ENCODE measurements around the gene MYO3A. TPM values are rescaled to one million over a fixed set of nuclear protein-coding genes. Genes with fewer than 3 reads are reported as not detected.

MYO3A gene
- total RNA-seq, 1 donor from 2014 or later, result 0.23 TPM

- FAIRE-seq, result no peak
- Mint-ChIP-seq H3K27me3 (ENCODE audit: low read depth, unreplicated experiment) (peaks cover 42% of the 10 kb centered on the region), H3K27ac (ENCODE audit: unreplicated experiment) (no peak overlapping the region), H3K9me3 (ENCODE audit: unreplicated experiment) (no peaks in the 10 kb centered on the region), H3K36me3 (ENCODE audit: low read depth, unreplicated experiment) (no peaks in the 10 kb centered on the region), H3K4me3 (ENCODE audit: unreplicated experiment) (no peak overlapping the region), H3K4me1 (ENCODE audit: low read depth, unreplicated experiment) (no peaks in the 10 kb centered on the region)
- no peak for DNase-seq (ENCODE audit: low read depth)
- no peaks in the 10 kb centered on the region for H3K36me3 ChIP-seq (ENCODE audit: insufficient read depth, low read length)
- no peaks in the 10 kb centered on the region for H3K4me1 ChIP-seq (ENCODE audit: insufficient read depth, low read length)
- no peak overlapping the region for H3K27ac ChIP-seq (ENCODE audit: low read depth, low read length)
- H2AFZ ChIP-seq (ENCODE audit: low read depth, low read length), result no peak overlapping the region
- H3K4me2 ChIP-seq (ENCODE audit: low read length), result no peak overlapping the region
- no peaks in the 10 kb centered on the region for H3K79me2 ChIP-seq (ENCODE audit: insufficient read depth, low read length)
- no peaks in the 10 kb centered on the region for H3K27me3 ChIP-seq (ENCODE audit: insufficient read depth, low read length)
- no peak overlapping the region for H3K4me3 ChIP-seq (ENCODE audit: insufficient read depth, low read depth, low read length)
- no peaks in the 10 kb centered on the region for H3K9me3 ChIP-seq (ENCODE audit: insufficient read depth, low read depth, low read length)
- H4K20me1 ChIP-seq (ENCODE audit: insufficient read depth, low read length), result no peaks in the 10 kb centered on the region
- H3K9ac ChIP-seq (ENCODE audit: low read length), result no peak overlapping the region
- TF ChIP-seq CTCF (IDR thresholded peaks at IDR 0.05; ENCODE audit: insufficient read depth, low read depth, low read length) (no peak), EZH2 (IDR thresholded peaks at IDR 0.05; ENCODE audit: insufficient read depth, low read length) (no peak)
These were observed 293.8 kb downstream of the MYO3A start for GRCh38 chr10:26227786-26228185.

DNA sequence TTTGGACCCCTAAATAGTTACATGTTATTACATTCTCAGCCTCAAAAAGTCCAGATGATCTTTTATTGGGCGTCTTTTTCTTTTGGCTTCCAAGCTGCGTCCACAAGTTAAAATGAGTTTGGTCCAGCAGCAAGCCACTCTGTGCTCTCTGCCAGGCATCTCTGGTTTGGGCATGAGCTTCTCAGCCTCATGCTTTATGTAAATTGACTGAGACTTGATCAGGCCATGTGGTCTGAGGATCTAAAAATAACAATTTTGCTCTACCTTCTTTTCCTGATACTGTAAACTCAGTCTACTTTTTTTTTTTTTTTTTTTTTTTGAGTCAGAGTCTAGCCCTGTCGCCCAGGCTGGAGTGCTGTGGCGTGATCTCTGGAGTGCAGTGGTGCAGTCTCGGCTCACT, 298.1 kb downstream of the MYO3A start:
- H3K27me3 Mint-ChIP-seq (ENCODE audit: low read depth, unreplicated experiment), result peaks cover 29% of the 10 kb centered on the region
- H3K36me3 Mint-ChIP-seq (ENCODE audit: low read depth, unreplicated experiment), result no peaks in the 10 kb centered on the region
- H3K4me3 Mint-ChIP-seq (ENCODE audit: unreplicated experiment), result no peak overlapping the region
- H3K4me1 Mint-ChIP-seq (ENCODE audit: low read depth, unreplicated experiment), result no peaks in the 10 kb centered on the region
- Histone ChIP-seq H3K27me3 (ENCODE audit: insufficient read depth, low read length) (no peaks in the 10 kb centered on the region), H3K27ac (ENCODE audit: low read depth, low read length) (no peak overlapping the region), H3K9me3 (ENCODE audit: insufficient read depth, low read depth, low read length) (no peaks in the 10 kb centered on the region), H3K4me1 (ENCODE audit: insufficient read depth, low read length) (no peaks in the 10 kb centered on the region), H3K4me2 (ENCODE audit: low read length) (no peak overlapping the region), H2AFZ (ENCODE audit: low read depth, low read length) (no peak overlapping the region), H4K20me1 (ENCODE audit: insufficient read depth, low read length) (no peaks in the 10 kb centered on the region), H3K4me3 (ENCODE audit: insufficient read depth, low read depth, low read length) (no peak overlapping the region), H3K79me2 (ENCODE audit: insufficient read depth, low read length) (no peaks in the 10 kb centered on the region), H3K9ac (ENCODE audit: low read length) (no peak overlapping the region), H3K36me3 (ENCODE audit: insufficient read depth, low read length) (no peaks in the 10 kb centered on the region)
- H3K9me3 Mint-ChIP-seq (ENCODE audit: unreplicated experiment), result no peaks in the 10 kb centered on the region
- FAIRE-seq, result no peak
- DNase-seq (ENCODE audit: low read depth), result no peak
- H3K27ac Mint-ChIP-seq (ENCODE audit: unreplicated experiment), result no peak overlapping the region
- TF ChIP-seq EZH2 (IDR thresholded peaks at IDR 0.05; ENCODE audit: insufficient read depth, low read length), result no peak
- TF ChIP-seq CTCF (IDR thresholded peaks at IDR 0.05; ENCODE audit: insufficient read depth, low read depth, low read length), result no peak

DNA sequence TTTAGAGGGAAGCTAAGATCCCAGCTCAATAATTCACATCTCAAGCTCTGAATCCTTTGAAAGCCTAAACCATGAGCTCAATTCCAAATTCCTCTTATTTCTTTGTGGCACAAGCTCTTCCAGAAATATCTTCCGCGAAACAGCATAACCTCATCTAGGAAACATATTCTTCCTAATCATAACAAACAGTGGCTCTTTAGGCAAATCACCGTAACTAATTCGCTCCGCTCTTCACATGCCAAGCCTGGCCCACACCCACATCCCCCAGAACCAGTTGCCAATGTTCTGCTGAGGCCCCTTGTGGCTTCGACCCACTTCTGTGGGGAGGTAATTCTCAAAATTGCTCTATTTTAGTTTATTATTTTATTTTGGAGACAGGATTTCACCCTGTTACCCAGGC, 301.7 kb downstream of the MYO3A start:
- H3K9ac ChIP-seq (ENCODE audit: low read length), result no peak overlapping the region

More for the DNA sequence above, 301.7 kb downstream of the MYO3A start:
- H3K4me1 ChIP-seq (ENCODE audit: insufficient read depth, low read length), result no peaks in the 10 kb centered on the region
- Mint-ChIP-seq H3K4me1 (ENCODE audit: low read depth, unreplicated experiment) (no peaks in the 10 kb centered on the region), H3K27me3 (ENCODE audit: low read depth, unreplicated experiment) (peaks cover 37% of the 10 kb centered on the region), H3K9me3 (ENCODE audit: unreplicated experiment) (no peaks in the 10 kb centered on the region), H3K36me3 (ENCODE audit: low read depth, unreplicated experiment) (no peaks in the 10 kb centered on the region), H3K4me3 (ENCODE audit: unreplicated experiment) (no peak overlapping the region), H3K27ac (ENCODE audit: unreplicated experiment) (no peak overlapping the region)
- no peak overlapping the region for H2AFZ ChIP-seq (ENCODE audit: low read depth, low read length)
- no peaks in the 10 kb centered on the region for H3K79me2 ChIP-seq (ENCODE audit: insufficient read depth, low read length)
- H3K4me2 ChIP-seq (ENCODE audit: low read length), result no peak overlapping the region
- no peak overlapping the region for H3K4me3 ChIP-seq (ENCODE audit: insufficient read depth, low read depth, low read length)
- no peaks in the 10 kb centered on the region for H3K36me3 ChIP-seq (ENCODE audit: insufficient read depth, low read length)
- H3K27ac ChIP-seq (ENCODE audit: low read depth, low read length), result no peak overlapping the region
- H3K9me3 ChIP-seq (ENCODE audit: insufficient read depth, low read depth, low read length), result no peaks in the 10 kb centered on the region
- no peaks in the 10 kb centered on the region for H3K27me3 ChIP-seq (ENCODE audit: insufficient read depth, low read length)
- no peak for DNase-seq (ENCODE audit: low read depth)
- no peak for TF ChIP-seq EZH2 (IDR thresholded peaks at IDR 0.05; ENCODE audit: insufficient read depth, low read length)
- no peak for TF ChIP-seq CTCF (IDR thresholded peaks at IDR 0.05; ENCODE audit: insufficient read depth, low read depth, low read length)
- no peaks in the 10 kb centered on the region for H4K20me1 ChIP-seq (ENCODE audit: insufficient read depth, low read length)
- FAIRE-seq, result no peak
